Stomach (tissue), 19 donors: Measurements from ENCODE around the gene FBXW12. TPM values are rescaled to one million over a fixed set of nuclear protein-coding genes. Genes with fewer than 3 reads are reported as not detected.
"Not testable (repeated sequence)": the region's sequence is repeated elsewhere in the genome, so short reads cannot be mapped to it uniquely, and the experiment has no call there.

Source experiments
- DNase-seq, 2 donors: peaks; one replicate each; pipeline versions ENCODE4 v3.0.0 to v3.0.0-alpha.2; 2013 to 2019
- H3K27ac ChIP-seq, 5 donors: fragments of 200-600 bp in 4 of 5; sonication (generic) in 4 of 5; one replicate each; pipeline ENCODE4 v1.5.1; 2013 to 2019; ENCODE audit warnings: mild to moderate bottlenecking in 1 of 5, moderate library complexity in 1 of 5
- H3K27me3 ChIP-seq, 3 donors: fragments of 200-600 bp; sonication (generic); one replicate each; pipeline ENCODE4 v1.5.1; 2017 to 2019; ENCODE audit warnings: mixed run types in 1 of 3
- H3K36me3 ChIP-seq, 4 donors: fragments of 200-600 bp; sonication (generic); 1 replicate in 3 of 4; 2 replicates in 1 of 4; pipeline ENCODE4 v1.5.1; 2016 to 2019
- H3K4me1 ChIP-seq, 4 donors: fragments of 200-600 bp; sonication (generic); one replicate each; pipeline ENCODE4 v1.5.1; 2016 to 2019
- H3K4me3 ChIP-seq, 4 donors: fragments of 200-600 bp; sonication (generic) in 3 of 4; one replicate each; pipeline ENCODE4 v1.5.1; 2016 to 2019; ENCODE audit warnings: mild to moderate bottlenecking in 1 of 4
- H3K9me3 ChIP-seq, 4 donors: fragments of 200-600 bp; sonication (generic); one replicate each; pipeline ENCODE4 v1.5.1; 2016 to 2019
- EP300 ChIP-seq: sonication (generic); formaldehyde crosslinking; IDR thresholded peaks from one replicate; pipeline ENCODE4 v1.6.1; 2017; ENCODE audit warnings: antibody characterized with exemption
- POLR2A ChIP-seq, 4 donors: fragments of 450-650 bp; IDR thresholded peaks; one replicate each; pipeline ENCODE4 v1.6.1; 2016; ENCODE audit warnings: antibody characterized with exemption in 4 of 4, control low read depth in 2 of 4, mild to moderate bottlenecking in 1 of 4, moderate library complexity in 1 of 4
- POLR2AphosphoS5 ChIP-seq, 3 donors: sonication (generic); formaldehyde crosslinking; IDR thresholded peaks; one replicate each; pipeline ENCODE4 v1.6.1; 2016; ENCODE audit warnings: antibody characterized with exemption in 3 of 3
- WGBS, 5 donors: extraction: QIAGEN DNeasy Blood & Tissue Kit in 3 of 5; methylation state at CpG; one replicate each; pipeline versions ENCODE4 v1.1.5 to v1.1.7; 2013 to 2018; 5-methylcytosine and 5-hydroxymethylcytosine counted together
- intact Hi-C: fragments of 100-400 bp; cut with DNase I; formaldehyde crosslinking; loops from one replicate; pipeline ENCODE4 v1.15.1; 2023; ENCODE audit warnings: low total_unique reads
- long read RNA-seq, 10 donors: transcript quantifications; one replicate each; lab custom pipeline, GENCODE V29; 2026
- polyA plus RNA-seq, 3 donors: library from polyadenylated mRNA; stranded (reverse); fragments of 200-250 nt; gene quantifications; one replicate each; pipeline ENCODE4 v1.2.3, GENCODE V29; 2013
- total RNA-seq, 5 donors: library from RNA; depleted of rRNA; stranded (reverse); fragments of >200 nt; gene quantifications; one replicate each; pipeline versions ENCODE4 v1.1.0 to v1.2.3, GENCODE V29; 2014 to 2016
- TF ChIP-seq, protein P1 (sequence below), 7 experiments: fragments of 450-650 bp in 4 of 7; fragments of 200-600 bp in 3 of 7; sonication (generic) in 3 of 7; IDR thresholded peaks; one replicate each; pipeline ENCODE4 v1.5.1; 2016 to 2019; ENCODE audit warnings: antibody characterized with exemption in 7 of 7, control low read depth in 2 of 7, mild to moderate bottlenecking in 1 of 7
- donor health status: healthy with polysubstance abuse.
- donor health status: Bipolar disorder and iron deficiency.
- donor health status: healthy.

The FBXW12 gene
- total RNA-seq: not detected
- polyA plus RNA-seq: not detected
- long read RNA-seq, donor 1: 0 reads
- long read RNA-seq, donor 2: 0 reads
- long read RNA-seq, donor 3: 0 reads
- long read RNA-seq, donor 4: 0 reads
- long read RNA-seq, donor 5: 0 reads
- long read RNA-seq, donor 6: 0 reads
- long read RNA-seq, donor 7: 0 reads
- long read RNA-seq, donor 8: 0 reads
- long read RNA-seq, donor 9: 0 reads
- long read RNA-seq, donor 10: 0 reads

DNA sequence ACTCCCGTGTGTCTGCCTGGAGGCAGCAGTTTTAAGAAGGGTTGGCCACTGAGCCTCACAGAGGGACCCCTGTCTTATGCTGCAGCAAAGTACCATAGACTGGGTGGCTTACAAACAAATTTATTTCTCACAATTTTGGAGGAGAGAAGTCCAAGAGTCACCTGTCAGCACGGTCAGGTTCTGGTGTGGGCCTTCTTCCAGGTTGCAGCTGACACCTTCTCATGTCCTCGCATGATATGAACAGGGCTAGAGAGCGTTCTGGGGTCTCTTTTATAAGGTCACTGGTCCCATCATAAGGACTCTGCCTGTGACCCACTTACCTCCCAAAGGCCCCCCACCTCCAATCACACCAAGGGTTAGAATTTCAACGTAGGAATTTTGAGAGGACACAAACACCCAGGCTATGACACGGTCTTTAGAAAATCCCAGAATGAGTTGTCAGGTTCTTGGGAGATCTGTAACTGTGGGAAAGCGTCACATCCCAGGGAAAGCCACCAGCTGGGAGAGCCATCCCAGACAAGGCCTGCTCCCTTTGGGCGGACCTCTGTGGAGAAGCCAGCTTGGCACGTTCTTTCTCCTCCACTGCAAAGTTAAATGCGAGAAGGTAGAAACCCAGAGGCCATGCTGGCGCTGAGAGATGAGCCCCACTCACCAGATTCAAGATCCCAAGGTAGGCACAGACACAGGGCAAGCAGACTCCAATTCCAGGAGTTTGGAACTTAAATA, at the start of gene FBXW12:
FBXW12 (plus strand) TSS at position 569 of the 726 bp plus-strand sequence. CDS start 549 bp downstream, outside the sequence.
- TF ChIP-seq EP300: no peak
- TF ChIP-seq, protein P1, sequence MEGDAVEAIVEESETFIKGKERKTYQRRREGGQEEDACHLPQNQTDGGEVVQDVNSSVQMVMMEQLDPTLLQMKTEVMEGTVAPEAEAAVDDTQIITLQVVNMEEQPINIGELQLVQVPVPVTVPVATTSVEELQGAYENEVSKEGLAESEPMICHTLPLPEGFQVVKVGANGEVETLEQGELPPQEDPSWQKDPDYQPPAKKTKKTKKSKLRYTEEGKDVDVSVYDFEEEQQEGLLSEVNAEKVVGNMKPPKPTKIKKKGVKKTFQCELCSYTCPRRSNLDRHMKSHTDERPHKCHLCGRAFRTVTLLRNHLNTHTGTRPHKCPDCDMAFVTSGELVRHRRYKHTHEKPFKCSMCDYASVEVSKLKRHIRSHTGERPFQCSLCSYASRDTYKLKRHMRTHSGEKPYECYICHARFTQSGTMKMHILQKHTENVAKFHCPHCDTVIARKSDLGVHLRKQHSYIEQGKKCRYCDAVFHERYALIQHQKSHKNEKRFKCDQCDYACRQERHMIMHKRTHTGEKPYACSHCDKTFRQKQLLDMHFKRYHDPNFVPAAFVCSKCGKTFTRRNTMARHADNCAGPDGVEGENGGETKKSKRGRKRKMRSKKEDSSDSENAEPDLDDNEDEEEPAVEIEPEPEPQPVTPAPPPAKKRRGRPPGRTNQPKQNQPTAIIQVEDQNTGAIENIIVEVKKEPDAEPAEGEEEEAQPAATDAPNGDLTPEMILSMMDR (IDR thresholded peaks at IDR 0.05): no peak
- TF ChIP-seq POLR2A (IDR thresholded peaks at IDR 0.05): no peak
- no peak for TF ChIP-seq POLR2AphosphoS5 (IDR thresholded peaks at IDR 0.05)
- DNase-seq: no peak
- Histone ChIP-seq H3K27ac (no peak within 1 kb of the TSS), H3K4me1 (no peaks in the 10 kb centered on the region), H3K27me3 (no peaks in the 10 kb centered on the region), H3K36me3 (no peaks in the 10 kb centered on the region), H3K9me3 (no peaks in the 10 kb centered on the region), H3K4me3 (no peak within 1 kb of the TSS)
- intact Hi-C loops: no loop called here
- 86 to 91% (median 90%) methylated on average over 11 of the region's 11 CpGs for WGBS, 5 donors

GRCh38 chr3:48331706-48332435, 40.1 kb upstream of the FBXW12 start:
- peaks cover 0 to 13% (median 0%) of the 10 kb centered on the region in 3 donors for H3K27me3 ChIP-seq
- H3K9me3 ChIP-seq, H3K36me3 ChIP-seq, intact Hi-C loops, H3K4me1 ChIP-seq, DNase-seq, H3K4me3 ChIP-seq, H3K27ac ChIP-seq: not testable (repeated sequence)
- WGBS, 5 donors: 84 to 95% (median 91%) methylated on average over 10 of the region's 10 CpGs

- intact Hi-C loops, H3K9me3 ChIP-seq, H3K27ac ChIP-seq, H3K4me1 ChIP-seq, H3K4me3 ChIP-seq, DNase-seq, H3K36me3 ChIP-seq: not testable (repeated sequence)
- H3K27me3 ChIP-seq: peaks cover 0 to 13% (median 0%) of the 10 kb centered on the region in 3 donors
- 51 to 66% (median 55%) methylated on average over 15 of the region's 15 CpGs for WGBS, 5 donors
Observed at GRCh38 chr3:48333346-48334245, 38.4 kb upstream of the FBXW12 start, which contains the start of gene SPINK8. Gene SPINK8, minus strand, starts transcription at chr3:48333661. Its CDS starts 5,320 bp downstream, at chr3:48328341.

- Histone ChIP-seq H3K9me3 (no peaks in the 10 kb centered on the region), H3K36me3 (no peaks in the 10 kb centered on the region), H3K27me3 (peaks cover 0 to 13% (median 0%) of the 10 kb centered on the region in 3 donors), H3K27ac (no peak overlapping the region), H3K4me3 (no peak overlapping the region), H3K4me1 (no peaks in the 10 kb centered on the region)
- WGBS, 5 donors: 69 to 84% (median 75%) methylated on average over 3 of the region's 3 CpGs
- TF ChIP-seq POLR2AphosphoS5 (IDR thresholded peaks at IDR 0.05): no peak
- no peak for TF ChIP-seq EP300
- TF ChIP-seq, protein P1 (IDR thresholded peaks at IDR 0.05): no peak
- no peak for TF ChIP-seq POLR2A (IDR thresholded peaks at IDR 0.05)
- intact Hi-C loops: no loop called here
- DNase-seq: no peak
Observed at GRCh38 chr3:48334605-48335004, 37.4 kb upstream of the FBXW12 start.

DNA sequence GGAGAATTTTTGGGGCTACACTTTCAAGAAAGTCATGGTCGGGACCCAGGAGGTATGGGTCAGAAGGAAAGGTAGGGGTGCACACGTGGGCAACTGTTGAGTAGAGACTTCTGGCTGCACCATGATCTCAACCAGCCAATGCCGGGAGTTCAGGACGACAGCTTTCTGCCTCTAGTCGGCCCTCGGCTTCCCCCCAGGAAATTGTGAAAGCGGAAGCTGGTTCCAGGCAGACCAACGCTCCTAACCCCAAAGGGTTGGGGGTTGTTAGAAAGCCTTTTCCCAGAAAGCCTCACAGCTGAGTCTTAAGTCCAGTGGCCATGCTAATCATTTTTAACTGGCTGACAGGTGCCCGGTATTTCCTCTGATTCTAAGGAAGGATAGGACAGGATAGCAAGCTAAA, 36.7 kb upstream of the FBXW12 start:
- H3K27me3 ChIP-seq: peaks cover 0 to 13% (median 0%) of the 10 kb centered on the region in 3 donors
- 69 to 83% (median 76%) methylated on average over 3 to 9 of the region's 9 CpGs for WGBS, 5 donors

DNA sequence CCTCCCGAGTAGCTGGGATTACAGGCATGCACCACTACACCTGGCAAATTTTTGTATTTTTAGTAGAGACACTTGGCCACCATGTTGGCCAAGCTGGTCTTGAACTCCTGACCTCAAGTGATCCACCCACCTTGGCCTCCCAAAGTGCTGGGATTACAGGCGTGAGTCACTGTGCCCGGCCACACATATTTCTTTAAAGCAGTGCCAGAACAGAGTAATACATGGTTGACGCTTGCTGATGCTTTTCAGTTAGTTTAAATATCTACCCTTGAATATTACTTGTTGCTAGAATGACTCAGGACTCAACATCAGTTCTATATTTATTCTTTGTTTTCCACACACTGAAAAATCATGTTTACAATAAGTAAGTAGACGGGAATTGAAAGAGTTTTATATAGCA, 34.5 kb upstream of the FBXW12 start:
- WGBS, 5 donors: 63 to 80% (median 75%) methylated on average over 5 of the region's 5 CpGs
- H3K4me3 ChIP-seq: not testable (repeated sequence)

More for the DNA sequence above, 36.7 kb upstream of the FBXW12 start:
- intact Hi-C loops, DNase-seq, H3K9me3 ChIP-seq, H3K27ac ChIP-seq, H3K4me3 ChIP-seq, H3K4me1 ChIP-seq, H3K36me3 ChIP-seq: not testable (repeated sequence)

More for the DNA sequence above, 34.5 kb upstream of the FBXW12 start:
- DNase-seq, H3K9me3 ChIP-seq, intact Hi-C loops, H3K4me1 ChIP-seq, H3K36me3 ChIP-seq, H3K27ac ChIP-seq: not testable (repeated sequence)
- H3K27me3 ChIP-seq: peaks cover 0 to 13% (median 0%) of the 10 kb centered on the region in 3 donors
